ENCODE results near the gene ANXA6. TPM values are rescaled to one million over a fixed set of nuclear protein-coding genes. Genes with fewer than 3 reads are reported as not detected.

ANXA6 gene
- total RNA-seq, 2 donors from 2014 or later, result 21.2 to 39.8 TPM

- TF ChIP-seq CTCF (IDR thresholded peaks at IDR 0.05), result no peak
- no peaks in the 10 kb centered on the region for H3K9me3 ChIP-seq
- DNase-seq, result no peak
- intact Hi-C loops (cut with DNase I), result no loop called here
- peak overlapping the region in 1 of 2 donors; percentile 64 for H3K9ac ChIP-seq (ENCODE audit: low read depth in 2 of 2, low read length in 2 of 2)
- H3K4me1 ChIP-seq, result peaks cover 26% of the 10 kb centered on the region
- no peak overlapping the region for H3K4me3 ChIP-seq
- peak overlapping the region; percentile 75 for H3K27ac ChIP-seq
- no peaks in the 10 kb centered on the region for H3K36me3 ChIP-seq
- no peaks in the 10 kb centered on the region for H3K27me3 ChIP-seq
These were observed 56.9 kb downstream of the ANXA6 start for GRCh38 chr5:151100681-151101080.

GRCh38 chr5:151098768-151099121 lies 58.8 kb downstream of the ANXA6 start:
- intact Hi-C loops (cut with DNase I), result no loop called here
- Histone ChIP-seq H3K36me3 (no peaks in the 10 kb centered on the region), H3K4me1 (peaks cover 41% of the 10 kb centered on the region), H3K27me3 (no peaks in the 10 kb centered on the region), H3K9ac (ENCODE audit: low read depth in 2 of 2, low read length in 2 of 2) (peak overlapping the region in 1 of 2 donors; percentile 48), H3K27ac (no peak overlapping the region), H3K4me3 (no peak overlapping the region), H3K9me3 (no peaks in the 10 kb centered on the region)
- TF ChIP-seq CTCF (IDR thresholded peaks at IDR 0.05), result no peak
- no peak for DNase-seq

GRCh38 chr5:151097820-151098767 lies 59.5 kb downstream of the ANXA6 start:
- intact Hi-C loops (cut with DNase I), result no loop called here
- Histone ChIP-seq H3K27ac (no peak overlapping the region), H3K9ac (ENCODE audit: low read depth in 2 of 2, low read length in 2 of 2) (peak overlapping the region in 1 of 2 donors; percentile 48), H3K4me1 (peaks cover 44% of the 10 kb centered on the region), H3K27me3 (no peaks in the 10 kb centered on the region), H3K9me3 (no peaks in the 10 kb centered on the region), H3K4me3 (no peak overlapping the region), H3K36me3 (no peaks in the 10 kb centered on the region)
- DNase-seq, result no peak
- no peak for TF ChIP-seq CTCF (IDR thresholded peaks at IDR 0.05)

GRCh38 chr5:151097061-151097460 lies 60.5 kb downstream of the ANXA6 start:
- Histone ChIP-seq H3K27ac (peak overlapping the region; percentile 90), H3K27me3 (no peaks in the 10 kb centered on the region), H3K36me3 (no peaks in the 10 kb centered on the region), H3K4me3 (no peak overlapping the region), H3K9me3 (no peaks in the 10 kb centered on the region), H3K4me1 (peaks cover 44% of the 10 kb centered on the region), H3K9ac (ENCODE audit: low read depth in 2 of 2, low read length in 2 of 2) (peak overlapping the region in 1 of 2 donors; percentile 16)
- DNase-seq, result no peak
- no peak for TF ChIP-seq CTCF (IDR thresholded peaks at IDR 0.05)
- intact Hi-C loops (cut with DNase I), result no loop called here

- H3K27ac ChIP-seq, result peak overlapping the region; percentile 90
- no peaks in the 10 kb centered on the region for H3K9me3 ChIP-seq
- intact Hi-C loops (cut with DNase I), result no loop called here
- no peaks in the 10 kb centered on the region for H3K36me3 ChIP-seq
- H3K27me3 ChIP-seq, result no peaks in the 10 kb centered on the region
- peaks cover 36% of the 10 kb centered on the region for H3K4me1 ChIP-seq
- peak overlapping the region; percentile 61 to 82 for H3K9ac ChIP-seq (ENCODE audit: low read depth in 2 of 2, low read length in 2 of 2)
- peak; percentile 64 for DNase-seq
- TF ChIP-seq CTCF (IDR thresholded peaks at IDR 0.05), result no peak
- no peak overlapping the region for H3K4me3 ChIP-seq
These were observed 61.6 kb downstream of the ANXA6 start for GRCh38 chr5:151096001-151096373.
